PFSK-1 (cell line): ENCODE results near the gene CNGA3.

Source experiments
- FOXP2 ChIP-seq: optimal IDR thresholded peaks from 2 replicates; pipeline ENCODE3; 2011; ENCODE audit warnings: borderline replicate concordance, control low read depth, inconsistent platforms; ENCODE audit not compliant: insufficient read depth; ENCODE audit errors: extremely low read length, extremely low read depth
- POLR2AphosphoS5 ChIP-seq: IDR thresholded peaks from 2 replicates; pipeline ENCODE4 v1.6.1; 2012; ENCODE audit warnings: low read depth, mild to moderate bottlenecking, control low read depth, low read length, moderate library complexity
- SIN3A ChIP-seq: IDR thresholded peaks from 2 replicates; pipeline ENCODE4 v1.6.1; 2012; ENCODE audit warnings: mild to moderate bottlenecking, low read length, moderate library complexity, borderline replicate concordance; ENCODE audit not compliant: insufficient read depth
- TAF1 ChIP-seq: IDR thresholded peaks from 2 replicates; pipeline ENCODE4 v1.6.1; 2012; ENCODE audit warnings: low read length, control low read depth, borderline replicate concordance; ENCODE audit not compliant: insufficient read depth
- TF ChIP-seq, protein P1 (sequence below), 2 experiments: IDR thresholded peaks; 2 replicates each; pipeline versions ENCODE4 v1.6.1 to v1.8.0; 2011 to 2012; ENCODE audit warnings: low read depth in 2 of 2, low read length in 2 of 2, control low read depth in 1 of 2, inconsistent platforms in 1 of 2, mild to moderate bottlenecking in 1 of 2, moderate library complexity in 1 of 2; ENCODE audit not compliant: insufficient read depth in 1 of 2

DNA sequence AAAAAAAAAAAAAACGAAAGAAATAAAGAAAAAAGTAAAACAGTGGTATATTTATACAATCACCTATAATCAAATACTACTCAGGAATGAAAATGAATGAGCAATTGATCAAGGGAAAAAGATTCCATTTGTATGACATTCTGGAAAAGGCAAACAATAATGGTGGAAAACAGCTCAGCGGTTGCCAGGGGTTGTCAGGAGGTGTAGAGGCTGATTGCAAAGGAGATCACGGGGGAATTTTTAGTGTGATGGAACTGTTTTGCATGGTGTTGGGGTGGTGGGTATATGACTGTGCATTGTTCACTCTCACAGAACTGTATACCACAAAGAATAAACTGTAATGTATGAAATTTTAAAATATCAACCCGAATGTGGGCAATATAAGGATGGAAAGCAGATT lies 52.9 kb downstream of the CNGA3 start:
- TF ChIP-seq, protein P1, sequence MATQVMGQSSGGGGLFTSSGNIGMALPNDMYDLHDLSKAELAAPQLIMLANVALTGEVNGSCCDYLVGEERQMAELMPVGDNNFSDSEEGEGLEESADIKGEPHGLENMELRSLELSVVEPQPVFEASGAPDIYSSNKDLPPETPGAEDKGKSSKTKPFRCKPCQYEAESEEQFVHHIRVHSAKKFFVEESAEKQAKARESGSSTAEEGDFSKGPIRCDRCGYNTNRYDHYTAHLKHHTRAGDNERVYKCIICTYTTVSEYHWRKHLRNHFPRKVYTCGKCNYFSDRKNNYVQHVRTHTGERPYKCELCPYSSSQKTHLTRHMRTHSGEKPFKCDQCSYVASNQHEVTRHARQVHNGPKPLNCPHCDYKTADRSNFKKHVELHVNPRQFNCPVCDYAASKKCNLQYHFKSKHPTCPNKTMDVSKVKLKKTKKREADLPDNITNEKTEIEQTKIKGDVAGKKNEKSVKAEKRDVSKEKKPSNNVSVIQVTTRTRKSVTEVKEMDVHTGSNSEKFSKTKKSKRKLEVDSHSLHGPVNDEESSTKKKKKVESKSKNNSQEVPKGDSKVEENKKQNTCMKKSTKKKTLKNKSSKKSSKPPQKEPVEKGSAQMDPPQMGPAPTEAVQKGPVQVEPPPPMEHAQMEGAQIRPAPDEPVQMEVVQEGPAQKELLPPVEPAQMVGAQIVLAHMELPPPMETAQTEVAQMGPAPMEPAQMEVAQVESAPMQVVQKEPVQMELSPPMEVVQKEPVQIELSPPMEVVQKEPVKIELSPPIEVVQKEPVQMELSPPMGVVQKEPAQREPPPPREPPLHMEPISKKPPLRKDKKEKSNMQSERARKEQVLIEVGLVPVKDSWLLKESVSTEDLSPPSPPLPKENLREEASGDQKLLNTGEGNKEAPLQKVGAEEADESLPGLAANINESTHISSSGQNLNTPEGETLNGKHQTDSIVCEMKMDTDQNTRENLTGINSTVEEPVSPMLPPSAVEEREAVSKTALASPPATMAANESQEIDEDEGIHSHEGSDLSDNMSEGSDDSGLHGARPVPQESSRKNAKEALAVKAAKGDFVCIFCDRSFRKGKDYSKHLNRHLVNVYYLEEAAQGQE (IDR thresholded peaks at IDR 0.05; ENCODE audit: insufficient read depth in 1 of 2, low read depth in 2 of 2, low read length in 2 of 2): no peak
- TF ChIP-seq POLR2AphosphoS5 (no peak), FOXP2 (no peak), SIN3A (no peak), TAF1 (no peak)
